Subcutaneous abdominal adipose tissue (tissue), 5 donors: ENCODE results near the gene ABCD3.

Source experiments
- H3K27ac ChIP-seq: one replicate; pipeline ENCODE4 v1.7.0; 2013; ENCODE audit warnings: low read depth, mild to moderate bottlenecking, inconsistent platforms, low read length, moderate library complexity
- H3K27me3 ChIP-seq, 5 donors: one replicate each; pipeline ENCODE4 v1.7.0; 2013; ENCODE audit warnings: low read length in 5 of 5, inconsistent platforms in 1 of 5; ENCODE audit not compliant: control insufficient read depth in 5 of 5, insufficient read depth in 4 of 5
- H3K36me3 ChIP-seq, 5 donors: one replicate each; pipeline ENCODE4 v1.7.0; 2013; ENCODE audit warnings: low read length in 5 of 5; ENCODE audit not compliant: control insufficient read depth in 5 of 5, insufficient read depth in 5 of 5
- H3K4me1 ChIP-seq, 5 donors: one replicate each; pipeline ENCODE4 v1.7.0; 2013; ENCODE audit warnings: low read length in 5 of 5, mild to moderate bottlenecking in 3 of 5, moderate library complexity in 1 of 5; ENCODE audit not compliant: control insufficient read depth in 5 of 5, insufficient read depth in 5 of 5
- H3K4me3 ChIP-seq, 5 donors: one replicate each; pipeline ENCODE4 v1.7.0; 2013; ENCODE audit warnings: low read length in 5 of 5, low read depth in 1 of 5
- H3K9ac ChIP-seq, 5 donors: one replicate each; pipeline ENCODE4 v1.7.0; 2013; ENCODE audit warnings: low read length in 5 of 5, mild to moderate bottlenecking in 4 of 5, moderate library complexity in 3 of 5
- H3K9me3 ChIP-seq, 5 donors: one replicate each; pipeline ENCODE4 v1.7.0; 2013; ENCODE audit warnings: low read length in 5 of 5; ENCODE audit not compliant: control insufficient read depth in 5 of 5
- donor health status: healthy.
- donor health status: healthy.
- donor health status: healthy.
- donor health status: healthy.
- donor health status: healthy.

ABCD3 gene

DNA sequence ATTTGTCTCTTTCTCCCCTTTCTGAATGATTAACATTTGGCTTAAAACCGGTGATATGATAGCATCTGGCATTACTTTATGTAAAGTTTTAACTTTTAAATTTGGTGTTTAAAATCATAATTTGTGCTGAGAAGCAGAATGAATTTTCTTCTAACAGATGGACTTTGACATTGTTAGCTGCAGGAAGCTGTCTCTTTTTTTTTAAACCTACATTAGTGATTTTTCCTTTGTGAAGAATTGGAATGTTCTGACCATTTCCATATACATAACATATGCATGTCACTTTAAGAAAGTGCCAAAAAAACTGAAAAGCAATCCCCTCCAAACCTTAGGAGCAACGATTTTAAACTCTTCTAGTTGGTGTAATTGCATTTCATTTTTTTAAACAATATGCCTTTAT, 101.2 kb downstream of the ABCD3 start:
- H3K27ac ChIP-seq = no peak overlapping the region
- H3K4me3 ChIP-seq = no peak overlapping the region
- no peaks in the 10 kb centered on the region for H3K27me3 ChIP-seq
- no peaks in the 10 kb centered on the region for H3K9me3 ChIP-seq
- no peaks in the 10 kb centered on the region for H3K4me1 ChIP-seq
- H3K36me3 ChIP-seq = peaks cover 0 to 13% (median 6%) of the 10 kb centered on the region in 5 donors
- no peak overlapping the region for H3K9ac ChIP-seq

DNA sequence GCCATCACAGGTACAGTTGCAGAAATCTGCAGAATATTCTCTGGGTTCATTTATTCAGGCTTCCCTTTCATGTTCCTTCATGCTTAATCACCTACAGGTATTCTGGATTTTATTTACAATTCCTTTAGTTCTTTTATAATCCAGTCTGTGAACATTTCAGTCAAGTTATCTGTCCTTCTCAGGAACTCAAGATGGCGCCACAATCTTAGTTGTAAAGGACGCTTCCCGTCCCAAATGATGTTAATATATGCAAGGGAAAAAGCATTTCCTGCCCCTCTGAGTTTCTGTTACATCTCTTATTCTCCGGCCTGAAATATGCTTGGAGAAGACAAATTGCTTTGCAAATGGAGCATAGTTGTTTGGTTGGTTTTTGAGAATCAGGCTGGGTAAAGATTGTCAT, 104.1 kb downstream of the ABCD3 start:
- no peak overlapping the region for H3K9ac ChIP-seq
- H3K27ac ChIP-seq = no peak overlapping the region
- H3K36me3 ChIP-seq = peaks cover 0 to 10% (median 5%) of the 10 kb centered on the region in 5 donors
- no peaks in the 10 kb centered on the region for H3K27me3 ChIP-seq
- H3K4me3 ChIP-seq = no peak overlapping the region
- peaks cover 0 to under 1% (median 0%) of the 10 kb centered on the region in 5 donors for H3K4me1 ChIP-seq
- H3K9me3 ChIP-seq = no peaks in the 10 kb centered on the region

DNA sequence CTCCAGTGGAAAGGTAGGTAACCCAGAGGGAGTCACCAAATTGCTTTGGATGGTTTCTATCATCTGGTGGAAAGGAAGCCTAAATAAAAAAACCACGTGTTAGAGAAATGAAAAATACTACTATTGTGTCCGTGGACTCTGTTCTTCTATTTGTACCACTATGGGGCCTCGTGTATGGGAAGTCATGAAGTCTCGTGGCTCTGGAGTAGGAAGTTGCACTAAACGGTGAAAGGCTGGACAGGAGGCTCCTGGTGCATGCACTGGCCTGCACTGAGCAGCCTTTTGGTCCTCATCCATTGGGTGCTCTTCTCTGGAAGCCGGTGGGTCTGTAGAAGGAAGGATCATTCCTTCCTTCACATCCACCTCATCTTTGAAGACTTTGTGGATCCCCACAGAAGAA, 106.3 kb downstream of the ABCD3 start:
- no peak overlapping the region for H3K9ac ChIP-seq
- no peak overlapping the region for H3K4me3 ChIP-seq
- no peak overlapping the region for H3K27ac ChIP-seq
- H3K9me3 ChIP-seq = no peaks in the 10 kb centered on the region
- H3K27me3 ChIP-seq = no peaks in the 10 kb centered on the region
- peaks cover 0 to 16% (median 0%) of the 10 kb centered on the region in 5 donors for H3K4me1 ChIP-seq
- peaks cover 0 to 12% (median 5%) of the 10 kb centered on the region in 5 donors for H3K36me3 ChIP-seq

DNA sequence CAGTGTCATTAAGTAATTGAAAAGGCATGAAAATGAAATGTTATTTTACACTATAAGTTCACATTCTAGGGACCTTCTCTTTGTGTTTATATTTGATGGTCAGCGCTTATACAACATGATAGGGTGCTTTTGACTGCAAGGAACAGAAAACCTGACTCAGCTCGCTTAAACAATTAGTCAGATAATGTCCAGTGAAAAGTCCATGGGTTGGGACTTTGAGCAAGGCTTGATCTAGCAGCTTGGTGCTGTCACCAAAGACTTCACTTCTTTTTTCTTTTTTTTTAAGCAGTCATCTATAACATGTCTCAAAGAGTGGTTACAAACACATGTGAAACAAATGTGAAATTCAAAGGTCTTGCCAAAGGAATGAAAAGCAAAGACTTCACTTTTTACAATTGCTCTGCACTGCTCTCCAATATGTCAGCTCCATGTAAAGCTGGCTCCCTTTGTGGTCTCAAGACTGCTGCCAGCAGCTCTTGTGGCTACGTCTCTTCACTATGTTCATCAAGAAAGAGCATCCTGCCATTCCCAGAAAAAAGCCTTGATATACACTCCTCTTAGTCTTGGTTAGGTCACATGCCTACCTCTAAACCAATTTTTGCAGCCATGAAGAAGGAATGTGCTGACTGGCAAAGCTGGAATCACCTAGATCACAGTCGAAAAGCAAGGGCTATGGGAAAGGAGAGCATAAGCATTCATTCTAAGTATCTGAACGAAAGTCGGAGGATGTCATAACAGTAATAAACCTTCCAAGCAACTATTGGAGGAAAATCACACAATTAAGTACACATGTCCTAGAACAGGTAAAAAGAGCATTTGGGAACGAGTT, 108.2 kb downstream of the ABCD3 start:
- Histone ChIP-seq H3K4me1 (peaks cover 0 to 16% (median 0%) of the 10 kb centered on the region in 5 donors), H3K27ac (no peak overlapping the region), H3K4me3 (no peak overlapping the region), H3K36me3 (peaks cover 5 to 24% (median 15%) of the 10 kb centered on the region in 5 donors), H3K9me3 (no peaks in the 10 kb centered on the region), H3K9ac (no peak overlapping the region), H3K27me3 (no peaks in the 10 kb centered on the region)

DNA sequence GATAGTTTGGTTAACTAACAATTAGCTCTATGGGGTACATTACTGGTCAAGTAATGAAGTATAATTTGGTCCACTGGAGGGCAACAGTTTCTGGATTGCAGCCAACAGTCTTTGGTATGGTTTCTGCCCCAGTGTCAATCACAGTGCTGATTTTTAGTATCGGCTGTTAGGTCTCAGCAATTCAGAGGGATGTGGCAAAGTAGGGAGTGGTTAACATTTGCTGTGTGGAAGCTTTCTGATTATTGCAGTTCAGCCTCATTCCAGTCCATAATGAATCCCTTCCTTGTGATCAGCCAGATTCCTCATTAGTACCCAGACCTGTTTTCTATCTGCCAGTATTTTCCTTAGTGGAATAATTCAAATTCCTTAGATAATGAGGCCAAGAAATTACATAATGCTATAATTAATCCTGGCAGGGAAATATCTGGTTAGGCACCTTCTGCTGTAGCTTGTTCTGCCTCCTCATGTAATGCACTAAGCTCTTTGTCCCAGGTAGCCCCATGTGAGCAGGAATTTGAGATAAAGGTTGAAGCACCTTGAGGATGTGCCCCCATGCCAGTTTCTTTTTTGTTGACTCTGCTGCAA, 109.3 kb downstream of the ABCD3 start:
- no peak overlapping the region for H3K4me3 ChIP-seq
- H3K9me3 ChIP-seq = no peaks in the 10 kb centered on the region
- no peak overlapping the region for H3K27ac ChIP-seq
- H3K27me3 ChIP-seq = no peaks in the 10 kb centered on the region
- H3K4me1 ChIP-seq = peaks cover 0 to 16% (median 0%) of the 10 kb centered on the region in 5 donors
- H3K9ac ChIP-seq = no peak overlapping the region
- peaks cover 11 to 35% (median 26%) of the 10 kb centered on the region in 5 donors for H3K36me3 ChIP-seq

DNA sequence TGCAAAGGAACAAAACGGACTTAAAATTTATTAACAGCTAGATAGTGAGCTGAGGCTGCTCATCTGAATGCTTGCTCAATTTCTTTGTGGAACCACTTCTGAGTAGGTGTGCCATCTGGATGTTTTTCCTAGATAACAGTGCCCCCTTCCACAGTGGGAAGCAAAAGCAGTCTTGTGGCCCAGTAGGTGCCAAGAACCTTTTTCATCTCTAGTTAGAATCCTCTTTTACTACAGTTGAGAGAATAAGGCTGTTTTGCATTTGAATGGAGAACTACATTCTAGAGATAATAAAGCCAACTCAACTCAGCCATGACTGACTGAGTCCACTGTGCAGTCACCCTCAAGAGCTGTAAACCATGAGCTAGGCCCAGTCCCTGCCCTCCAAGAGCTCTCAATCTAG, 110.1 kb downstream of the ABCD3 start:
- no peak overlapping the region for H3K27ac ChIP-seq
- H3K36me3 ChIP-seq = peaks cover 14 to 43% (median 32%) of the 10 kb centered on the region in 5 donors
- H3K9me3 ChIP-seq = no peaks in the 10 kb centered on the region
- H3K4me1 ChIP-seq = peaks cover 0 to 16% (median 0%) of the 10 kb centered on the region in 5 donors
- H3K27me3 ChIP-seq = no peaks in the 10 kb centered on the region
- no peak overlapping the region for H3K9ac ChIP-seq
- H3K4me3 ChIP-seq = no peak overlapping the region

DNA sequence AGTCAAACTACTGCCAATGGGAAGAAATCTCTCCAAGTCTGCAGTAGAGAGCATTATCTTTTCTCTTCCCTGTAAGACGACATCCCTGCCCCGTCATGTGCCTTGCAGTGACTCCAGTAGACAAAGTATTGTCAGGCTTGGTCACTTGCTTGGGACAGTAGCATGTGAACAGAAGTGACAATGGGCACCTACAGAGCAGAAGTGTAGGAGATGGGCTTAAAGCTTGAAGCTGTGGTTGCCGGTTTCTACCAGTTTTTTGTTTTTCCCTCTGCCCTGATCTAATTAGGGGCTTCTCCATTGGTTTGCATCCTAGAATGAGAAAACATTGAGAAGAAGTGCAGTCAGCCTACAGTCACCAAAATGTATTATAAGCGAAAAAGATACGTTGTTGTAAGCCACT, 110.6 kb downstream of the ABCD3 start:
- Histone ChIP-seq H3K9me3 (no peaks in the 10 kb centered on the region), H3K4me3 (no peak overlapping the region), H3K9ac (no peak overlapping the region), H3K4me1 (peaks cover 0 to 16% (median 0%) of the 10 kb centered on the region in 5 donors), H3K36me3 (peaks cover 14 to 44% (median 32%) of the 10 kb centered on the region in 5 donors), H3K27me3 (no peaks in the 10 kb centered on the region), H3K27ac (no peak overlapping the region)

DNA sequence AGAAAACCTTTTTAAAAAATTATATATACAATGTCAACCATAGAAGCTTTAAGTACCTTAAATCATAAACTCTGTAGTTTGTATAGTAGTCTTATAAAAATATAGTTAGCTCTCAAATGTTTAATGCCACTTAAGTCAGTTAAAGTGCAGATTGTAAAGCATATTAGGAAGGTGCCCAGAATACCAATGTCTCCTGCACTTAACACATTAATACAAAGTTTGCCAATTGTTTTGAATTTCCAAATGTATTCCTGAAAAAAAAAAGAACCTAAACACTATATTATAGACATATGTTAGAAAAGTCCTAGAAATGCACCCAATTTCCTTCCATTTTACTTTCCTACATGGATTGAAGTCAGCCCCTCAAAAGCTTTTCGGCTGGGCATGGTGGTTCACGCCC, 111.2 kb downstream of the ABCD3 start:
- peaks cover 0 to 16% (median 0%) of the 10 kb centered on the region in 5 donors for H3K4me1 ChIP-seq
- no peaks in the 10 kb centered on the region for H3K9me3 ChIP-seq
- H3K36me3 ChIP-seq = peaks cover 16 to 50% (median 32%) of the 10 kb centered on the region in 5 donors
- no peak overlapping the region for H3K27ac ChIP-seq
- H3K4me3 ChIP-seq = no peak overlapping the region
- H3K9ac ChIP-seq = no peak overlapping the region
- no peaks in the 10 kb centered on the region for H3K27me3 ChIP-seq

DNA sequence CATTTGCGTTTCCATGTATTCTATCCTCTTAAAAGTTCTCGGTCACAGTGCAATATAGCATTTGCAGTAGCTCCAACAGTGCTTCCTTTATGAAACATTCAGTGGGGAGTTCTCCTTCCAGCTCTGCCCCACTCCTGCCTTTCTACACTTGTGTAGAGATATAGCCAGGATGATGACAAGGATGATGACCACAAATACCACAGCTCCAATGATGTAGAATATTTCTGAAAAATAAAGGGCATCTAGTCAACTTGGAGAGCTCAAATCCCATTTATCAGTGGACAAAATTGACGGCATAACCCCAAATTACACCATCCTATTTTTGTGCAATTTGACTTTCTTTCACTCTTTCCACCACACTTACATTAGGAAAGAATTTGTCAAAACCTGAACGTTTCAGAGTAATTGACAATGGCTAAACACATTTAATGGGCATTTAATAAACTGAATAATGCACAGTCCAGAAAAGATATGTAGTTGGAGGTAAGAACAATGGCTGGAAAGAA, 112.2 kb downstream of the ABCD3 start:
- no peaks in the 10 kb centered on the region for H3K27me3 ChIP-seq
- H3K36me3 ChIP-seq = peaks cover 22 to 60% (median 36%) of the 10 kb centered on the region in 5 donors
- H3K27ac ChIP-seq = no peak overlapping the region
- H3K9me3 ChIP-seq = no peaks in the 10 kb centered on the region
- no peak overlapping the region for H3K4me3 ChIP-seq
- peaks cover 0 to 26% (median 7%) of the 10 kb centered on the region in 5 donors for H3K4me1 ChIP-seq
- H3K9ac ChIP-seq = no peak overlapping the region

DNA sequence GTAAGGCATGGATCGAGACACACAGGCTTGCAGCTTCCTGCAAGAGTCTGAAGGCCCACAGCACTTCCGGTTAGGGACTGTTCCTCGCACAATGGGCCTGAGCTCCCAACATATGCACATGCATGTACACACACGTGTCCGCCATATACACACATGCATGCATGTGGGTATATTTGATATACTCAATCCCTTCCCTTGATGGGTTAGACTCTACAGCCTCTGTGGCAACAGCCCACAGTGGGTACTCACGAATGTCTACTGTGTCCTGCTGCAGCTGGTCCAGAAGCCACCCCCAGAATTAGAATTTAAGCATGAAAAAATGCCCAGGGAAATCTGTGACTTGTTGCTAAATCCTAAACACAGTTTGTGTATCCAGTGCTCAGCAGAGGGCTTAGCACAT, 113.5 kb downstream of the ABCD3 start:
- no peak overlapping the region for H3K4me3 ChIP-seq
- H3K27me3 ChIP-seq = no peaks in the 10 kb centered on the region
- peaks cover 0 to 36% (median 18%) of the 10 kb centered on the region in 5 donors for H3K4me1 ChIP-seq
- peaks cover 22 to 70% (median 41%) of the 10 kb centered on the region in 5 donors for H3K36me3 ChIP-seq
- H3K27ac ChIP-seq = peak overlapping the region; percentile 29
- H3K9ac ChIP-seq = no peak overlapping the region
- no peaks in the 10 kb centered on the region for H3K9me3 ChIP-seq
